Stimulated activated memory B cell treated with anti-CD40 and anti-IgM and Interleukin-4, amounts not matched to agents 10 μg/mL and 1 μg/mL and 100 μg/mL, for 72 hours (primary cell): ENCODE measurements around the gene CRYBB3.
"Not testable (repeated sequence)": the region's sequence is repeated elsewhere in the genome, so short reads cannot be mapped to it uniquely, and the experiment has no call there.

Experiments used
- ATAC-seq: fragments of 150-1000 bp; cut with Tn5 transposase; 2 replicates; pipeline ENCODE4 v1.10.0; 2021
- H3K27ac Mint-ChIP-seq: one replicate; pipeline ENCODE4 v1.8.0; 2022; ENCODE audit warnings: mild to moderate bottlenecking, mixed read lengths
- H3K27me3 Mint-ChIP-seq: one replicate; pipeline ENCODE4 v1.8.0; 2022; ENCODE audit warnings: mixed read lengths
- H3K36me3 Mint-ChIP-seq: one replicate; pipeline ENCODE4 v1.8.0; 2022; ENCODE audit warnings: mixed read lengths
- H3K4me1 Mint-ChIP-seq: one replicate; pipeline ENCODE4 v1.8.0; 2022; ENCODE audit warnings: mixed read lengths
- H3K4me3 Mint-ChIP-seq: one replicate; pipeline ENCODE4 v1.8.0; 2022; ENCODE audit warnings: mild to moderate bottlenecking, moderate library complexity, mixed read lengths
- H3K9me3 Mint-ChIP-seq: one replicate; pipeline ENCODE4 v1.8.0; 2022; ENCODE audit warnings: mixed read lengths

The CRYBB3 gene

DNA sequence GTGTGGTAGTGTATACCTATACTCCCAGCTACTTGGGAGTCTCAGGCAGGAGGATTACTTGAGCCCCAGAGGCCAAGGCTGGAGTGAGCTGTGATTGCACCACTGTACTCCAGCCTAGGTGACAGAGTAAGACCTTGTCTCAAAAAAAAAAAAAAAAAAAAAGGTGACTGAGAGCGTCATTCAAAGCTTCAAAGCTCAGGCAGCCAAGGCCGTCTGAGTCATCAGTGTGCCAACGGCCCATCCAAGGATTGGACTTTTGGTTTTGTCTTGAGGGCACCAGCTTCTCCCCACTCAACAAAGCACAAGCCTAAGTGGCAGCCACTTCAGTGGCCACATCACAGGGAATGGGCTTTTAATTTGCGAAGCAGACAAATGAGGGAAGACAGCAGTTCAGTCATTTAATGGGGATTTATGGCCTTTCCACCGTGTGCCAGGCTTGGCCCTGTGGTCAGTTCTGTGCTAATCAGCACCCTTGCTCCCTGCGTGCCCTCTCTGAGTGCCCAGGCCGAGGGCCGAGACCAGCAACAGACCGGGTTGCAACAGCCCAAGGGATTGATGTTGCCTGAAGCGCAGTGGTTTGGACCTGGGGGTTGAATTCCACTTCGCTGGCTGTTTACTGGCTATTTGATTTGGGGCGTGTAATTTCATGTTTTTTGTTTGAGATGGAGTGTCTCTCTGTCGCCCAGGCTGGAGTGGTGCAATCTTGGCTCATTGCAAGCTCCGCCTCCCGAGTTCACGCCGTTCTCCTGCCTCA lies 30.2 kb upstream of the CRYBB3 start:
- Mint-ChIP-seq H3K36me3 (no peaks in the 10 kb centered on the region), H3K4me1 (no peaks in the 10 kb centered on the region), H3K27me3 (peaks cover 24% of the 10 kb centered on the region), H3K27ac (no peak overlapping the region), H3K4me3 (no peak overlapping the region), H3K9me3 (no peaks in the 10 kb centered on the region)
- no peak for ATAC-seq

DNA sequence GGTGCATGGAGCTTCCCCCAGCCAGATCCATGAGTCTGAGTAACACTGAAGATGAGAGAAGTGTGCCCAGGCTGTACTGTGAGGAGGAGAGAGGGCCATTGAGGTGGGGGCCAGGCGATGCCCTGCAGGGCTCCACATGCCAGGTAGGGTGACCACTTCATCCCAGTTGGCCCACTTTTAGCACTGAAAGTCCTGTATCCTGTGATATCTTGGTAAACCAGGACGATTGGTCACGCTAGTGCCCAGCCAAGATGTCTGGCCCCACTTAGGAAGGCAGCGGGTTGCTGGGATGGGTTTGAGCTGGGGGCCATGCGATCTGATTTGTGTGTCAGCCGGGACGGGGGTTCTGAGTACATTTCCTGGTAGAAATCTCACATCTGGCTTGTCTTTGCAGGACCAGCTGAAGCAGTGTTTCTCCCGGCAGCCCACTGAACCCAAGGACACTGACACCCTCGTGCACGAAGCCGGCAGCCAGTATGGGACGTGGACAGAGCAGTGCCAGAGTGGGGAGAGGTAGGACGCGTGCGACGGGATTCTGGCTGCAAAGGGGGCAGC lies 29.2 kb upstream of the CRYBB3 start:
- Mint-ChIP-seq H3K4me3 (no peak overlapping the region), H3K9me3 (no peaks in the 10 kb centered on the region), H3K27me3 (peaks cover 20% of the 10 kb centered on the region), H3K27ac (no peak overlapping the region), H3K4me1 (no peaks in the 10 kb centered on the region), H3K36me3 (no peaks in the 10 kb centered on the region)
- no peak for ATAC-seq

DNA sequence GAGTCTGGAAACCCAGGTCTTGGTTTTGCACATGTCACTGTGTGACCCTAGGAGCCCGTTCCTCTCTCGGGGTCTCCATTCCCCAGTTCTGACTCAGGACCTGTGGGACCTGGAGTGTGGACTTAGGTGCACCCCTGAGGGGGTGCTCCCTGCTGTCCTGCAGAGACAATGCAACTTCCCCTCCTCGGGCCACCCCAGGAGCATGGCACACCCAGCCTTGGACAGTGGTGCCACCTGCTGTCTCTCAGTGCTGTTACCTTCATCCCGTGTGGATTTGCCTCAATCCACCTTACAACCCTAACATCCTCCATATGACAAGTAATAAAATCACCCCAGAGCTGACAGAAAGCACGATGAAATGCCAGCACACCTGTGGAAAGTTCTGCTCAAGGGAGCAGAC lies 27.5 kb upstream of the CRYBB3 start:
- peaks cover 8% of the 10 kb centered on the region for H3K27me3 Mint-ChIP-seq
- no peaks in the 10 kb centered on the region for H3K36me3 Mint-ChIP-seq
- H3K4me3 Mint-ChIP-seq = no peak overlapping the region
- ATAC-seq = peak; percentile 50
- H3K9me3 Mint-ChIP-seq = no peaks in the 10 kb centered on the region
- no peak overlapping the region for H3K27ac Mint-ChIP-seq
- H3K4me1 Mint-ChIP-seq = no peaks in the 10 kb centered on the region

DNA sequence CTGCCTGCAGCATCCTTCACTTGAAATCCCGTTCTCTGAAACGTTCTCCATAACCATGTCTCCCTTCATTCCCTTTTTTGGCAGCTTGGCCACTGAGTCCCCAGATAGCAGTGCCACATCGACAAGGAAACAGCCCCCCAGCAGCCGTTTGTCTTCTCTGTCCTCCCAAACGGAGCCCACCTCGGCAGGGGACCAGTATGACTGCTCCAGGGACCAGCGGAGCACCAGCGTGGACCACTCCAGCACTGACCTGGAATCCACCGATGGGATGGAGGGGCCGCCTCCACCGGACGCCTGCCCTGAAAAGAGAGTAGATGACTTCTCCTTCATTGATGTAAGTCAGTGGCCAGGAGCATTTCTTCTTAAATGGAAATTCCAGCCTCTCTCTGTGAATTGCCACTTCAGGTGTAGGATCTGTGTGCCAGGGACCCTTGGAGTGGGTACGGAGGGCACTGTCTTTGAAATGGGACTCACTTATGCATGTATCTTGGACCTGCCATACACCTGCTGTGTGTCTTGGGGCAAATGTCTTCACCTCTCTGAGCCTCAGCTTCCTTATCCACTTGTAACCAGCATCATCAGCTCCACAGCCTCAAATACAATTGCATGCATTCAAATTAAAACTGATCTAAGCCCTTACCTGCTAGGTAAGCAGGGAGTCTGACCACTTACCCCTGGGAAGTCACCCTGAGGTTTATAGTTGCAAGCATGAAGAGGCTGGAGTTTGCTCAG lies 25.3 kb upstream of the CRYBB3 start:
- peaks cover 1% of the 10 kb centered on the region for H3K9me3 Mint-ChIP-seq

DNA sequence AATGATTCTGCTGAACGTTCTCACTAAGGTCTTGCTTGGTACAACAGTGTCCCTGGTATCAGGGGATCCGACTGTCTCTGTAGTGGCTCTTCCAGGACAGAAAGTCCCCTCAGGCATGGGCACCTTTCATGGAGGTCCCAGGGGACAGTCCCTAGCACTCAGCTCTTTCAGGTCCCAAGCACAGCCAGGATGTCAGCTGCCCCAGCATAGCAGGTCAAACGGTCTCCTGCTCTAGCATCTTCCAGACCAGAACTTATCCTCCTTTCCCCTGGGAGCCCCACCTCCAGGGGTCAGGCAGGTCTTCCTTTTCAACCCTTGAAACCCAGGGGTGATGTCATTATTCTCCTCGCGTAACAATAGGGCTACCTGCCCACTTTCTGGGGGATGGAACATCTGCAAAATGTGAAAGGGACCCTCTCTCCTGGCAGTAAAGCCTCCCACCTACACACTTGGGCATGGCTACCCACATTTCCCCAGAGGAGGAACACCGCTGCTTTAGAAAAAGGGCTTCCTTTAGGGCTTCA lies 24.7 kb upstream of the CRYBB3 start:
- H3K4me1 Mint-ChIP-seq = no peaks in the 10 kb centered on the region

More for the DNA sequence above, 25.3 kb upstream of the CRYBB3 start:
- Mint-ChIP-seq H3K36me3 (no peaks in the 10 kb centered on the region), H3K4me1 (no peaks in the 10 kb centered on the region), H3K27me3 (peaks cover 8% of the 10 kb centered on the region), H3K4me3 (no peak overlapping the region), H3K27ac (no peak overlapping the region)
- no peak for ATAC-seq

DNA sequence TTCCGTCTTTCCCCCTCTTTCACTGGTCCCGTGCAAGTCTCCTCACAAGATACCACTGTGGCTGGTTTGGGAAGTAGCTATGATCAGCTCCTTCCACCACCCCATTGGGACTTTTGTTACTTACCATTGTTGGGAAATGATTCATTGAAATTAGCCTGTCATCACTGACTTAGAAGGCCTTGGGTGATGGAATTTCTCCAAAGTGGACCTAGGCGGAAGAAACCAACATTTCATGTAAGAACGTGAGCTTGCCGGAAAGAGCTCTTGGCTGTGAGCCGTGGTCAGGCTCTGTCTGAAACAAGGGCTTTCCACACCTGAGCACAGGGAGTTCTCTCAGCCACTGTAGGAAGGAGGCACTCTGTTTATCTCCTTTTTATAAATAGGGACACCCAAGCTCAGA lies 23.5 kb upstream of the CRYBB3 start:
- Mint-ChIP-seq H3K36me3 (no peaks in the 10 kb centered on the region), H3K4me3 (no peak overlapping the region), H3K4me1 (no peaks in the 10 kb centered on the region), H3K27ac (no peak overlapping the region), H3K9me3 (peaks cover 7% of the 10 kb centered on the region), H3K27me3 (no peaks in the 10 kb centered on the region)
- ATAC-seq = no peak

More for the DNA sequence above, 24.7 kb upstream of the CRYBB3 start:
- Mint-ChIP-seq H3K36me3 (no peaks in the 10 kb centered on the region), H3K27ac (no peak overlapping the region), H3K9me3 (peaks cover 6% of the 10 kb centered on the region), H3K4me3 (no peak overlapping the region), H3K27me3 (peaks cover 8% of the 10 kb centered on the region)
- ATAC-seq = no peak

DNA sequence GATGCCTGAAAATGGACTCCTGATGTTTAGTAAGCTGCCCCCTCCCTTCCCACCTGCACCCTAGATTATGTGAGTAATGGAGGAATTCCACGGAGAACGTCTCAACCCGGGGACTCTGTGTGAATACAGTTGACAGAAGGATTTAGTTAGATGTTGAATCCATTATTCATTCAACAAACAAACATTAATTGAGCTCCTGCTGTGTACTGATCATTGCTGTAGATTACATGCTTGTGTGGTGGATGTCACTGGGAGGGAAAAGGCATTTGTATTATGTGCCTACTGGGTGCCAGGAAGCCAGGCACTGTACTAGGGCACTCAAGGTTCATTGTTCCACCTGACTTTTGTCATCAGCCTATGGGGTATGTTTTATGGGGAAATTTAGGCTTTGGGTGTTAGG lies 22.9 kb upstream of the CRYBB3 start:
- ATAC-seq = no peak
- H3K36me3 Mint-ChIP-seq = no peaks in the 10 kb centered on the region
- no peaks in the 10 kb centered on the region for H3K4me1 Mint-ChIP-seq
- peaks cover 7% of the 10 kb centered on the region for H3K9me3 Mint-ChIP-seq
- no peak overlapping the region for H3K27ac Mint-ChIP-seq
- no peak overlapping the region for H3K4me3 Mint-ChIP-seq
- H3K27me3 Mint-ChIP-seq = no peaks in the 10 kb centered on the region

DNA sequence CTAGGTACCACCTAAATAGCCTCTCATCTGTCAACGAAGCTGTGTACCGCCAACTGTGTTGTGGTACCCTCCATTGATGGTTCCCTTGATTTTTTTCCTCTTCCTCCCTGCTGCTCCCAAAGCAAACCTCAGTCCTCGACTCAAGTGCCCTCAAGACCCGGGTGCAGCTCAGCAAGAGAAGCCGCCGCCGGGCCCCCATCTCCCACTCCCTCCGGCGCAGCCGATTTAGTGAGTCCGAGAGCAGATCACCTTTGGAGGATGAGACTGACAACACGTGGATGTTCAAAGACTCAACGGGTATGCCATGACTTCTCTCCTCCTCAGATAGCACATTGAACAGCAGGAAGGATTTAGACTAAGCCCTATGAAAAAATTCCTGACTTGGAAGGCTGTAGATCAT lies 22.4 kb upstream of the CRYBB3 start:
- peaks cover 9% of the 10 kb centered on the region for H3K9me3 Mint-ChIP-seq
- no peaks in the 10 kb centered on the region for H3K4me1 Mint-ChIP-seq
- H3K27me3 Mint-ChIP-seq = peaks cover 4% of the 10 kb centered on the region
- no peak overlapping the region for H3K27ac Mint-ChIP-seq
- H3K36me3 Mint-ChIP-seq = no peaks in the 10 kb centered on the region
- ATAC-seq = no peak
- no peak overlapping the region for H3K4me3 Mint-ChIP-seq

DNA sequence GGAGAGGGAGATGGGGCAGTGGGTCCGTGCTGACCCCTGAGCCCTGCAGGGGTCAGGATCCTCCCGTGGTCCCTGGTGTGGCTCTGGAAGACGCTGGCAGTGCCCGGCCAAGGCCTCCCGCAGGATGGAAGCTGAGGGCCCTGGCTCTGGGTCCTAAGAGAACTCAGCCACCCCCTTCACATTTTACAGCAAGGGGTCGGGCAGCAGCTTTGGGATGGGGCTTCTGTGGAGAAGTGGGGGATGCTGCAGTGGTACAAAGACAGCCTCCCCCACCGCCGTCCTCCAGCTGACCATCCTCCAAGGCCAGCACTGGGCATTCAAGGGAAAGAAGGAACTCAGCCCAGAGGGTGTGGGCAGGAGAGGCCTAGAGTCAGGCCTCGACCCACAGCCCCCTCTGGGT lies 21.8 kb upstream of the CRYBB3 start:
- no peak for ATAC-seq
- no peak overlapping the region for H3K27ac Mint-ChIP-seq
- no peak overlapping the region for H3K4me3 Mint-ChIP-seq

DNA sequence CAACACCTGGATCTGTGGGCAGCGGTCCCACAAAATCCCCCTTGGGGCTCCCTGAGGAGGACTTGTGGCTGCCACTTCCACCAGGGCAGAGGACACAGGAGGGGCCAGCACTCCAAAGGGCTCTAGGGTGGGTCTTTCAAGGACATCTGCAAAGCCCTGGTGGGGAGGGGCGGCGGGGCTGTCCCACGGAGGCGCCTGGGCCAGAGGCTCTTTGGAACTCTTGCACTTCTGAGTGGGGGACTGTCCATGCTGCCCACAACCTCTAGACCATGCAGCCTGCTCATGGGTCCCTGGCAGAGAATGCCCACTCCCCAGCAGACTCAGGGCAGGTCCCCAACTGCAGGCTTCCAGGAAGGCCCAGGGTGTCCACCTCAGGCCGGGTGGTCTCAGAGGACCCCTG lies 21.3 kb upstream of the CRYBB3 start:
- peaks cover 11% of the 10 kb centered on the region for H3K9me3 Mint-ChIP-seq
- H3K36me3 Mint-ChIP-seq, H3K4me1 Mint-ChIP-seq, H3K27me3 Mint-ChIP-seq, H3K27ac Mint-ChIP-seq: not testable (repeated sequence)
- peak overlapping the region; percentile 56 for H3K4me3 Mint-ChIP-seq
- peak; percentile 65 for ATAC-seq

More for the DNA sequence above, 21.8 kb upstream of the CRYBB3 start:
- H3K27me3 Mint-ChIP-seq = peaks cover 9% of the 10 kb centered on the region
- H3K9me3 Mint-ChIP-seq = peaks cover 11% of the 10 kb centered on the region
- no peaks in the 10 kb centered on the region for H3K4me1 Mint-ChIP-seq
- no peaks in the 10 kb centered on the region for H3K36me3 Mint-ChIP-seq

DNA sequence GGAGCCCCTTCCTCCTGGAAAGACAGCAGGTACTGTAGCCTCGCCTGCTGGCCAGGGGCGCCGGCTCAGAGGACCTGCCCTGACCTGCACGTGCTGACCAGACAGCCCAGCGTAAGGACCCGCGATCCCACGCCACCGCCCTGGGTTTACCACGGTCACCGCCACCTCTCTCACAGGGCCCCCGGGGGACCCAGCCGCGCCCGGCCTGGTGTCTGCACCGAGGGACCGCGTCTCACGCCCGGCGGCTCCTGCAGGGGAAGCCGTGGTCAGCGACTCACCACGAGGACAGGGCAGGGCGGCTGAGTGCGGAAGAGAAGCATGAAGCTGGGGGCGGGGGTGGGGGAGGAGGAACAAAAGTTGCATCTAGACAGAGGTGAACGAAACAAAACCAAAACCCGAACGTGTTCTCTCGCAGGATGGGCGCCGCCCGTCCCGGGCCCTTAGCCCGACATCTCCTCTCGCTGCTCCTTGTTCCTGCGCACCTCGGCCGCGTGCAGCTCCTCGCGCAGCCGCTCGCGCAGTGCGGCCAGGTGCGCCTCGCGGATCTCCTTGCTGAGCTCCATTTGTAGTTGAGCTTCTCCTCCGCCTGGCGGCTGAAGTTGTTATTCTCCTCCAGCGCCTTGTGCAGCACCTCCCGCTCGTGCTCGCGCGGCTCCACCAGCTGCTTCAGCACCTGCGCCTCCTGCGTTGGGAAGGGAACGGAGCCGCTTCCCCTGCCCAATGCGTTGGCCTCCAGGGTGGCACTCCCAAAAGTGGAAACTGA lies 20.6 kb upstream of the CRYBB3 start:
- H3K4me3 Mint-ChIP-seq, H3K27me3 Mint-ChIP-seq, H3K4me1 Mint-ChIP-seq, H3K27ac Mint-ChIP-seq, H3K36me3 Mint-ChIP-seq: not testable (repeated sequence)
- ATAC-seq = peak; percentile 71
- peaks cover 11% of the 10 kb centered on the region for H3K9me3 Mint-ChIP-seq

DNA sequence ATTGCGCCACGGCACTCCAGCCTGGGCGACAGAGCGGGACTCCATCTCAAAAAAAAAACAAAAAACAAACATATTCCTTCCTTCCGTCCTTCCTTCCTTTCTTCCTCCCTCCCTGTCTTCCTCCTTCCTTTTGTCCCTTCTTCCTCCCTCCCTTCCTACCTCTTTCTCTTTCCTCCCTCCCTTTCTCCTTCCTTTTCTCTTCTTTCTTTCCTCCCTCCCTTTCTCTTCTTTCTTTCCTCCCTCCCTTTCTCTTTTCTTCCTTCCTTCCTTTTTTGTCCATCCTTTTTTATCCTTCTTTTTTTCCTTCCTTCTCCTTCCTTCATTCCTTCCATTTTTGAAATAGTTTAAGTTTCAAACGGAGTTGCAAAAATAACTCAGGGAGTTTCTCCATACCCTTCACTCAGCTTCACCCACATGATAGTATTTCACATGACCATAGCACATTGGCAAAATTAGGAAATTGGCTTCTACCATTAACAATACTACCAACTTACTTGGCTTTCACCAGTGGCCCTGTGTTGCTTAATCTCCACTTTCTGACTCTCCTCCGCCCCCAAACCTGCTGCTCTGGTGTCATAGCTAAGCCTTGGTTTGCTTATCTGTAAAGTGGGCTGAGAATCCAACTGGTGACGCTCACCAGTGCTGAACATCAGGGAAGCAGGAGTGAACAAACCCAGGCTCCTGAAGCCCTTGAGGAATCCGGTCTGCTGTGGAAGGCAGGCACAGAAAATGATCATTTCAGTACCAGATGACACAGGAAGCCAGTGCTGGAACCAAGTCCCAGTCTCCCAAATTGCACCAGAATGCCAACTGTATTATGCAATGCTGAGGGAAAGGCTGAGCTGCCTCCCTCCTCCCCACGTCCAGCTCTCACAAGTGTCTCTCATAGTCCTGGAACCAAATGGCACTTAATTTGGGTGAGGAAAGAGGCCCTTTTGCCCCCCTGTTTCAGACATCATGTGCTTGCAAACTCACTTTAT lies 17.2 kb upstream of the CRYBB3 start:
- ATAC-seq = no peak
- H3K36me3 Mint-ChIP-seq = no peaks in the 10 kb centered on the region
- H3K27ac Mint-ChIP-seq = no peak overlapping the region
- peaks cover 11% of the 10 kb centered on the region for H3K9me3 Mint-ChIP-seq
- no peaks in the 10 kb centered on the region for H3K4me1 Mint-ChIP-seq
- H3K4me3 Mint-ChIP-seq = no peak overlapping the region
- peaks cover 9% of the 10 kb centered on the region for H3K27me3 Mint-ChIP-seq

DNA sequence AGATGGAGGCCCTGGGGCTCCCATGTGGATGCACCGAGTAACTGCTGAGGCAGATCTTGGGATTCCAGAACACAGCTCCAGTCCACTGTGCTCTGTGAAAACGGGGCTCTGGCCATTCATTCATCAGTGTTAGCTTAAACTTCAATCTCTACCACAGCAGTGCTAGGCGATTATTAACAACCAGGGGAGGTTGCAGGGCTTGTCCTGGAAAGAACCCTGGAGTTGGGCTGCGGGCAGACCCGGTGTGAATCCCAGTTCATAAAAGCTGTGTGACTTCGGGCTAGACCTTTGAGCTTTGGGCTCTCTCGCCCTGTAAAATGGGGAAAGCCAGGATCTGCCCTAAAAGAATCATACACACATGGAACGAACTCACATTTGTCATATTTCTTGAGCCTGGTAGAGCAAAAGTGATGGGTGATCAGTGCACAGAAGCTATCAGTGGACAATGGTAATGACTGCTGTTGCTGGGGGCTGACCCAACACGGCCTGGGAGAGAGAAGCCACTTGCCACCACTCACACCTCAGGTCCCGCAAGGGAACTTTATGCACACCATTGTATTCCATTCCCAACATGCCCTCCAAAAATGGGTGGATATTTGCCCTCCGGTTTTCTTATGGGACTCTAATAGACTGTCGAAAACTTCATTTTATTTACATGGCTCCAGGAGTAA lies 15.6 kb upstream of the CRYBB3 start:
- H3K36me3 Mint-ChIP-seq = no peaks in the 10 kb centered on the region
- H3K4me1 Mint-ChIP-seq = no peaks in the 10 kb centered on the region
- H3K9me3 Mint-ChIP-seq = peaks cover 14% of the 10 kb centered on the region
- H3K27me3 Mint-ChIP-seq = peaks cover 9% of the 10 kb centered on the region
- H3K27ac Mint-ChIP-seq = no peak overlapping the region
- no peak overlapping the region for H3K4me3 Mint-ChIP-seq
- ATAC-seq = no peak

DNA sequence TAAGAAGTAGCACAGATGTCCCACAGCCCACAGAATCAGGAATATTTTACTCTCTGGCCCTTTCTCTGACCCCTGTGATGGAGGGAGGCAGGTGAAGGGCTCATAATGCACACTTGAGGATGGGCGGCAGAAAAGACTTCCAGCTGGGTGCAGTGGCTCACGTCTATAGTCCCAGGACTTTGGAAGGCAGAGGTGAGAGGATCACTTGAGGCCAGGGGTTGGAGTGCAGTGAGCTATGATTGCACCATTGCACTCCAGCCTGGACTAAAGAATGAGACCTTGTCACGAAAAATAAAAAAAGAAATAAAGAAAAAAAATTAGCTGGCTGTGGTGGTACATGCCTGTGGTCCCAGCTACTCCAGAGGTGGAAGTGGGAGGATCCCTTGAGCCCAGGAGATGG lies 13.5 kb upstream of the CRYBB3 start:
- ATAC-seq = no peak
- Mint-ChIP-seq H3K4me3 (no peak overlapping the region), H3K4me1 (no peaks in the 10 kb centered on the region), H3K27me3 (peaks cover 9% of the 10 kb centered on the region), H3K27ac (no peak overlapping the region), H3K9me3 (peaks cover 6% of the 10 kb centered on the region), H3K36me3 (no peaks in the 10 kb centered on the region)
